Peyer's patch (tissue), 4 donors: ENCODE results near the gene RERE. TPM values are rescaled to one million over a fixed set of nuclear protein-coding genes. Genes with fewer than 3 reads are reported as not detected.
"Not testable (repeated sequence)": the region's sequence is repeated elsewhere in the genome, so short reads cannot be mapped to it uniquely, and the experiment has no call there.

Source experiments
- DNase-seq, 3 donors: peaks; one replicate each; pipeline ENCODE4 v3.0.0-alpha.2; 2017 to 2019
- H3K27ac ChIP-seq, 4 donors: fragments of 200-600 bp; sonication (generic); one replicate each; pipeline ENCODE4 v1.5.1; 2016 to 2019
- H3K27me3 ChIP-seq, 2 donors: fragments of 200-600 bp; sonication (generic); one replicate each; pipeline ENCODE4 v1.5.1; 2019
- H3K36me3 ChIP-seq, 3 donors: fragments of 200-600 bp; sonication (generic); one replicate each; pipeline ENCODE4 v1.5.1; 2016 to 2019
- H3K4me1 ChIP-seq, 4 donors: fragments of 200-600 bp; sonication (generic); one replicate each; pipeline ENCODE4 v1.5.1; 2016 to 2019
- H3K4me3 ChIP-seq, 4 donors: fragments of 200-600 bp; sonication (generic); 1 replicate in 3 of 4; 2 replicates in 1 of 4; pipeline ENCODE4 v1.5.1; 2016 to 2019; ENCODE audit warnings: mild to moderate bottlenecking in 1 of 4
- H3K9me3 ChIP-seq, 4 donors: fragments of 200-600 bp; sonication (generic); one replicate each; pipeline ENCODE4 v1.5.1; 2016 to 2019; ENCODE audit warnings: mild to moderate bottlenecking in 1 of 4
- POLR2A ChIP-seq, 2 donors: fragments of 450-650 bp; IDR thresholded peaks; one replicate each; pipeline ENCODE4 v1.5.1; 2017; ENCODE audit warnings: antibody characterized with exemption in 2 of 2, mild to moderate bottlenecking in 2 of 2, moderate library complexity in 2 of 2
- total RNA-seq, 4 donors: library from RNA; depleted of rRNA; stranded (reverse); fragments of >200 nt; gene quantifications; one replicate each; pipeline ENCODE4 v1.1.0, GENCODE V29; 2016
- TF ChIP-seq, protein P1 (sequence below), 6 experiments: fragments of 450-650 bp in 4 of 6; fragments of 200-600 bp in 2 of 6; sonication (generic) in 1 of 6; IDR thresholded peaks; one replicate each; pipeline ENCODE4 v1.5.1; 2017 to 2019; ENCODE audit warnings: antibody characterized with exemption in 6 of 6, mild to moderate bottlenecking in 3 of 6, moderate library complexity in 1 of 6

The RERE gene
- total RNA-seq, 4 donors from 2014 or later = 98.5 to 528 (median 110) TPM

DNA sequence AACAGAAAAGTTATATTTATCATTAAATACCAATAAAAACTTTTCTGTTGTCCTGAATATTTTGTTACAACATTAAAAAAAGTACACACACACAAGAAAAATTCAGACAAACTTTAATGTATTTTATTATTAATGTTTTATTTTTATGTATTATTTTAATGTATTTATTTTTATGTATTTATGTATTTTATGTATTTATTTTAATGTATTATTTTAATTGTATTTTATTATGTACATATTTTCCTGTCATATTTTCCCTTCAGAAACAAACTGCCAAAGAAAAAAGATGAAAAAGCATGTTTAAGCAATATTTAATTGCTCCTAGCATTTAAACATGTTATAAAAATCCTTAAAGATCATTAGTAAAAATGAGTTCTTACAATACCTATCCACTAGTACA, 222.1 kb downstream of the RERE start:
- no peak for TF ChIP-seq POLR2A (IDR thresholded peaks at IDR 0.05)
- TF ChIP-seq, protein P1, sequence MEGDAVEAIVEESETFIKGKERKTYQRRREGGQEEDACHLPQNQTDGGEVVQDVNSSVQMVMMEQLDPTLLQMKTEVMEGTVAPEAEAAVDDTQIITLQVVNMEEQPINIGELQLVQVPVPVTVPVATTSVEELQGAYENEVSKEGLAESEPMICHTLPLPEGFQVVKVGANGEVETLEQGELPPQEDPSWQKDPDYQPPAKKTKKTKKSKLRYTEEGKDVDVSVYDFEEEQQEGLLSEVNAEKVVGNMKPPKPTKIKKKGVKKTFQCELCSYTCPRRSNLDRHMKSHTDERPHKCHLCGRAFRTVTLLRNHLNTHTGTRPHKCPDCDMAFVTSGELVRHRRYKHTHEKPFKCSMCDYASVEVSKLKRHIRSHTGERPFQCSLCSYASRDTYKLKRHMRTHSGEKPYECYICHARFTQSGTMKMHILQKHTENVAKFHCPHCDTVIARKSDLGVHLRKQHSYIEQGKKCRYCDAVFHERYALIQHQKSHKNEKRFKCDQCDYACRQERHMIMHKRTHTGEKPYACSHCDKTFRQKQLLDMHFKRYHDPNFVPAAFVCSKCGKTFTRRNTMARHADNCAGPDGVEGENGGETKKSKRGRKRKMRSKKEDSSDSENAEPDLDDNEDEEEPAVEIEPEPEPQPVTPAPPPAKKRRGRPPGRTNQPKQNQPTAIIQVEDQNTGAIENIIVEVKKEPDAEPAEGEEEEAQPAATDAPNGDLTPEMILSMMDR (IDR thresholded peaks at IDR 0.05) = no peak
- Histone ChIP-seq H3K4me1 (peaks cover 0 to 40% (median 0%) of the 10 kb centered on the region in 4 donors), H3K27me3 (no peaks in the 10 kb centered on the region), H3K36me3 (no peaks in the 10 kb centered on the region), H3K27ac (no peak overlapping the region), H3K4me3 (no peak overlapping the region), H3K9me3 (no peaks in the 10 kb centered on the region)
- DNase-seq = no peak

DNA sequence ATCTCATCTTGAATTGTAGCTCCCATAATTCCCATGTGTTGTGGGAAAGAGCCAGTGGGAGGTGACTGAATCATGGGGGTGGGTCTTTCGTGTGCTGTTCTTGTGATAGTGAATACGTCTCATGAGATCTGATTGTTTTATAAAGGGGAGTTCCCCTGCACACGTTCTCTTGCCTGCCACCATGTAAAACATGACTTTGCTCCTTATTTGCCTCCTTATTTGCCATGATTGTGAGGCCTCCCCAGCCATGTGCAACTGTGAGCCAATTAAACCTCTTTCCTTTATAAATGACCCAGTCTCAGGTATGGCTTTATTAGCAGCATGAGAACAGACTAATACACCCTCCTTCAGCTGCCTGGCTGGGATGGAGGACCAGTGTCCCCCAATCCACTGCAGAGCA, 224.1 kb downstream of the RERE start:
- H3K4me3 ChIP-seq, H3K36me3 ChIP-seq, H3K27me3 ChIP-seq, DNase-seq, H3K27ac ChIP-seq, H3K9me3 ChIP-seq: not testable (repeated sequence)
- H3K4me1 ChIP-seq = peaks cover 0 to 25% (median 0%) of the 10 kb centered on the region in 4 donors

DNA sequence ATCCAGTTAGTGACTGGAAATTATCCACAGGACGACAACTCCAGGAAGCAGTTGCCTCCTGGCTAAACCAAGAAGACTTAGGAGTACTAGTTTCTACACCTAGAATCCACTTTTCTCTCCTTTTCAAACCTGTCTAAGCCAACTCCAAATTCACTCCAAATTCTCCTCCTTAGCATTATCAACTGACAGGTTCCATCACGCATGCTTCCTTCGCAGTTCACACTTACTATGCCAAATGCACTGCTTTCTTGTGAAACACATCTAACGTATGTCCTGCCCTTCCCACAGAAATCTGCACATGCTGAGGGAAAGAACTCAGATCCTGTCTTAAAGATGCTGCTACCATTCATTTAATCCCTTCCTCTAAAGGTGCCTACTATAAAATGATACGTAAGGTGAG, 225.9 kb downstream of the RERE start:
- no peak for DNase-seq
- no peak for TF ChIP-seq POLR2A (IDR thresholded peaks at IDR 0.05)
- H3K4me1 ChIP-seq = peaks cover 0 to 9% (median 0%) of the 10 kb centered on the region in 4 donors
- no peak overlapping the region for H3K4me3 ChIP-seq
- H3K27me3 ChIP-seq = no peaks in the 10 kb centered on the region
- H3K9me3 ChIP-seq = no peaks in the 10 kb centered on the region
- no peak overlapping the region for H3K27ac ChIP-seq
- no peaks in the 10 kb centered on the region for H3K36me3 ChIP-seq

DNA sequence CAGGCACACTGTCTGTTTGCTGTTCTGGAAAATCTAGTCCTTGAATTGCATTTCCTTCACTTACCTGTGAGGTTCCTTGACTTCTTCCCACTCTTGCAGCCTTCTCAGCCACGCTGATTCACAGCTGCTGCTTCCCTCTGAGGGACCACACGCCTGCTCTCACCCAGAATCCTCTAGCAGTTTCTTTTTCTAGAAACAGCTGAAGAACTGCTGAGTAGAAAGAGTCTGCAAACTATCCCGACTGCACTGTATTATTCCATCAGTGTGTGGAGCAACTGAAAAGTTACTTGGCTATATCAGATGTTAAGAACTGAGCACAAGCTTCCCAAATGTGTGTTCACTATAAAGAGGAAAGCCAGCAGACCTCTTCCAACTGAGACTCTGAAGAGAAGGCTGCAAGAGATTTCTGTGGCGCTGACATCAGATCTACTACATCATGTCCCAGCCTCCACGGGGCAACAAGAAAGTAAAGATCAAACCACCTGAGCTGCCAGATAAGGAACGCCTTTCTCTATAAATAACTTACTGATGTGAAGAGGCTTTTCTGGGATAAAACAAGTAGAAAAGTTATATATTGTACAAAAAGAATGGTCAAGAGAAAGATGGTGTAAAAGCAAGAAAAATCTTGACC, 226.6 kb downstream of the RERE start:
- DNase-seq = no peak
- H3K4me3 ChIP-seq = no peak overlapping the region
- no peaks in the 10 kb centered on the region for H3K27me3 ChIP-seq
- H3K4me1 ChIP-seq = peaks cover 0 to 3% (median 0%) of the 10 kb centered on the region in 4 donors
- no peak overlapping the region for H3K27ac ChIP-seq
- H3K36me3 ChIP-seq = no peaks in the 10 kb centered on the region
- no peaks in the 10 kb centered on the region for H3K9me3 ChIP-seq
- TF ChIP-seq POLR2A (IDR thresholded peaks at IDR 0.05) = no peak
- TF ChIP-seq, protein P1 (IDR thresholded peaks at IDR 0.05) = no peak

DNA sequence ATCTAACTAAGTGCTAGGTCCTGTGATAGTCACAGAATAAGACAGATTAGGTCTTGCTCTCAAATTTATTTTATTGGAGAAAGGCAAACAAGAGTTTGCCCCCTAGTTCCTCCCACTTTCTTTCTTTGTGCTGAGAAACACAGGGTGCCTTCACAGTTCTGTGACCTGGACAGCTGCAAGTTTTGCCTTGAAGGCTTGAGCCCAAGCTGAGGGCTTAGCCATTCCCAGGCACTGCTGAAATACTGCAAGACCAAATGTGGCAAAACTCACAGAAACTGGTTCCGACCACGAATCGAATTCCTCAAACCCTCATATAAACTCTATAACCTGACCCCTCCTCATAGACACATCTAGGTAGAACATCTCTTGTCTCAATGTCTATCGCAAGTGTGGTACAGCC, 227.9 kb downstream of the RERE start:
- Histone ChIP-seq H3K27ac (no peak overlapping the region), H3K9me3 (no peaks in the 10 kb centered on the region), H3K27me3 (no peaks in the 10 kb centered on the region), H3K4me3 (no peak overlapping the region), H3K4me1 (no peaks in the 10 kb centered on the region), H3K36me3 (no peaks in the 10 kb centered on the region)
- TF ChIP-seq POLR2A (IDR thresholded peaks at IDR 0.05) = no peak
- TF ChIP-seq, protein P1 (IDR thresholded peaks at IDR 0.05) = no peak
- DNase-seq = no peak

DNA sequence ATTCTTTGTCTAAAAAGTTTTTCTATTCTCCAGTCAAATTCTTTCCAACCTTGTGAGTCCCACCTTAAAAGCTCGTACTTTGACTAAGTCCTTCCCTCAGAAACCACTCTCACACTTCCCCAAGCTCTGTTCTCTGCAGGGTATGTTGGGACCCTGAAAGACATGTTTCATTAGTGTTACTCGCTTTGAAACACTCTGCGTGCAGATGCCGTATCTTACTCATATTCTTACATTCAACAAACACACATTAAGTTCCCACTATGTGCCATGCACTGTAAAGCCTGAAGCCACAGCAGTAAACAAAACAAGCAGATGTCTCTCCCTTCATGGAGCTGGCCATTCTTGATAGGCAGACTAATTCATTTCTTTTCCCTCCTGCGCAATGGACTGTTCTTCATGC, 229.7 kb downstream of the RERE start:
- Histone ChIP-seq H3K27me3 (no peaks in the 10 kb centered on the region), H3K27ac (no peak overlapping the region), H3K4me3 (no peak overlapping the region), H3K36me3 (no peaks in the 10 kb centered on the region), H3K9me3 (no peaks in the 10 kb centered on the region), H3K4me1 (no peaks in the 10 kb centered on the region)
- TF ChIP-seq POLR2A (IDR thresholded peaks at IDR 0.05) = no peak
- TF ChIP-seq, protein P1 (IDR thresholded peaks at IDR 0.05) = no peak
- no peak for DNase-seq

DNA sequence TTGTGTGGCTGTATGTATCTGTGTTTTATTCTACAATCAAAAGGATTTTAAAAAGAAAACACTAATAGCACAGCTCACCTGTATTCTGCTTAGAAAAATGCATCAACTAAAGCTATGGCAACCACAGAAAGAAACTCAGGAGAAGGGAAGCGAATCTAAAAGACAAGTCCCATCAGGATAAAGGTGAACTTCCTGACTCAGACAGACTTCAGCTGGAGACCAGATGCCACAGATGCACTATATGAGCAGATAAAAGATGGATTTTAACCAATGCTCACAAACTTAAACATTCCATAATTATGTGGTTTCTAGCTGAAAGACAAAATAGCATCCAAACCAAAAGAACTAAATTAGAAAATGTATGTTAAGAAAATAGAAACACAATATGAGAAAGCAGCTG, 231.0 kb downstream of the RERE start:
- no peaks in the 10 kb centered on the region for H3K9me3 ChIP-seq
- no peaks in the 10 kb centered on the region for H3K4me1 ChIP-seq
- H3K4me3 ChIP-seq = no peak overlapping the region
- no peak overlapping the region for H3K27ac ChIP-seq
- H3K27me3 ChIP-seq = no peaks in the 10 kb centered on the region
- DNase-seq = no peak
- no peaks in the 10 kb centered on the region for H3K36me3 ChIP-seq
- TF ChIP-seq, protein P1 (IDR thresholded peaks at IDR 0.05) = no peak
- TF ChIP-seq POLR2A (IDR thresholded peaks at IDR 0.05) = no peak
